SW 1271 (cell line): ENCODE results near the gene CDX1.
A peak's percentile ranks its signal among the peaks of the same experiment; 100 is the strongest.

Source experiments
- DNase-seq, 2 experiments: peaks; one replicate each; lab custom pipeline; 2025; lab: John Stamatoyannopoulos, UW

Gene CDX1

DNA sequence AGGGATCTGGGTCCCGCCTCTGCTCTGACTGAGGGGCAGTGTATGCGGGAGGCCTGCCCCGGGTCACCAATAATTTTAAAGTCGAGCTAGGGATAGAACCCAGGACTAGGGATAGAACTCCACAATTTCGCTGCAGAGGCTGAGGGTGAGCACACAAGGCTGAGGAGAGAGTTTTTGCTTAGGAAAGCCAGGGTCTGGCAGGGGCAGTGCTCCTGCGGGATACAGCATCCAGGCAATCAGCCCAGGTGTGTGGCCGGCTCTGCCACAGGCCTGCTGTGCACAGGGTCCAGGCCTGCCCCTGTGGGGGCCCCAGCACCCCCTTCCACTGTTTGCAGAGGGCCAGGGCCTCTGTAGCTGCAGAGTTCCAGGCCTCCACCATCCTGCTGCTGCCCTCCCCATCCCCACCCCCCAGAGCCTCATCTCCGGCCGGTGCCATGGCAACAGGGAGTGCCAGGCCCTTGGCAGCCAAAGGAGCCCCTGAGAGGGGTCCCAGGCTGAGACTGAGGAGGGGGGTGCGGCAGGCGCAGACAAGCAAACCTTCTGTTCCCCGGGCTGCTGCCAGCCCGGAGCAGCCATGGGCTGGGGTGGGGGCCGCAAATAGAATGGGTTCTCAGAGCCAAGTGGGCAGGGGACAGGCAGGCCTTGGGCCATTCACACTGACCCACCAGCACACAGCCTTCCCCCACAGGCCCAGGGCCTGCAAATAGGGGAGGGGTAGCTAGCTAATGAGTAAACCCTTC, 19.5 kb upstream of the CDX1 start:
- no peak for DNase-seq

DNA sequence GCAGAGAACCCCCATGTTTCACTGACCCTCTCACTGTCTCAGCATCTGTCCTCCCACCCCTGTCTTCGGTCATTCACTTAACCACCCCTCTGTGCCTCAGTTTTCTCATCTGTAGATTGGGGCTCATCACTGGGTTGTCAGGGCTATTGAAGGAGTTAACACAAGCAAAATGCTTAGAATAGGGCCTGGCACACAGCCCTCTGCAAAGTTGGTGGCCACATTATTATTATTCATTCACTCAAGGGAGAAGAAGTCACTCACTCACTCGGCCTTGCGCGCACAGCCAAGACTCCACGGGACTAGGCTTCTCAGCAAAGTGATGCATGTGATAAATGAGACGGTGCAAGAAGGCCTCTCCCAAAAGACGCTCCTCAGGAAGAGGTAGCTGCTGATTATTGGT, 18.9 kb upstream of the CDX1 start:
- DNase-seq, result no peak

DNA sequence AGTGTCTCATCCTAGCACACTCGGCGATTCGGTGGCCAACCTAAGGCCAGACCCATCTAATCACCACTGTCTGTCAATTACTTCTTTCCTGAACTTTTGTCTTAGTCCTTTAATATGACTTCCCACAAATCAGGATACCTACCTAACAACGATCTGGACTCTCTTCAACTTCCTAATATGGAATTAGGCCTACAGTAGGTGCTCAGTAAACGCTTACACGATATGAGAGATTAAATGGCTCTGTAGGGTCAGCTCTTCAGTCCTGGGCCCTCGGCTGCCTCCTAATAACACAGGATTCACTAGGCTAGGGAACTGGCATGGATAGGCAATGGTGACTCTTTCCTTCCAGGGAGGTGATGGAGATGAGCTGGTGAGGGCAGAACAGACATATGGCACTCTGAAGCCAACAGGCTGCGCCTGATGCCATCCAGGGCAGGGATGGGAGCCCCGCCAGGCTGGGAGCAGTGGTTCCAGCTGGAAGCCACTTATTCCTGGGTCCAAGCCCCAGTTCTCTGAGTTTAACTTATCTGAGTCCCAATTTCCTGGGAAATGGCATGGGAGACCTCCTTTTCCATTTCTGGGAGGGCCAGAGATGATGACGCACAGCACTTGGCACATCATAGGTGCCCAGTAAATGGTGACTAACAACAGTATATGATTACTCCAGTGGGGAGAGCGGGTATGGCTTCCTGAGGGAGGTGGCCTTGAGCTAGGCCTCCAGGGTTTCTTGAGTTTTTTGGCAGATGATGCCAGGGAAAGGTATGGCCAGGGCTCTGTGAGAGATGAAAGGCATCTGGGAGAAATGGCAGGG, 18.3 kb upstream of the CDX1 start:
- no peak for DNase-seq

DNA sequence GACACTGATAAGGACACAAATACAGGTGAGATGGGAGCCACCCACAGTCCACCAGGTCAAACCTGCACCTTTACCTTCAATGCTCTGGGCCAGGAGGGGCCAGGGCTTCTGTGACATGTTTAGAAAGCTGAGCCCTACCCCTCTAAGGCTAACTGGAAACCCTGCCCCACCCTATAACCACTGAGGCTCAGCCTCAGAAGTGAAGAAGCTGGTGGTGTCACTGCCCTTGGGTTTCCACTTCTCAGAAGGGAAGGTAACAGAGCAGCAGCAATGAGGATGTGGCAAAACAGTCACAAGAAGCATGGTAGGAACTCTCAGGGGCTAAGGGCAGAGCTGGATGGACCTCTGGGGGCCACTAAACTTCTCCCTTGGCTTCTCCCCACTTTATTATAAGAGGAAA, 17.0 kb upstream of the CDX1 start:
- DNase-seq, result no peak

DNA sequence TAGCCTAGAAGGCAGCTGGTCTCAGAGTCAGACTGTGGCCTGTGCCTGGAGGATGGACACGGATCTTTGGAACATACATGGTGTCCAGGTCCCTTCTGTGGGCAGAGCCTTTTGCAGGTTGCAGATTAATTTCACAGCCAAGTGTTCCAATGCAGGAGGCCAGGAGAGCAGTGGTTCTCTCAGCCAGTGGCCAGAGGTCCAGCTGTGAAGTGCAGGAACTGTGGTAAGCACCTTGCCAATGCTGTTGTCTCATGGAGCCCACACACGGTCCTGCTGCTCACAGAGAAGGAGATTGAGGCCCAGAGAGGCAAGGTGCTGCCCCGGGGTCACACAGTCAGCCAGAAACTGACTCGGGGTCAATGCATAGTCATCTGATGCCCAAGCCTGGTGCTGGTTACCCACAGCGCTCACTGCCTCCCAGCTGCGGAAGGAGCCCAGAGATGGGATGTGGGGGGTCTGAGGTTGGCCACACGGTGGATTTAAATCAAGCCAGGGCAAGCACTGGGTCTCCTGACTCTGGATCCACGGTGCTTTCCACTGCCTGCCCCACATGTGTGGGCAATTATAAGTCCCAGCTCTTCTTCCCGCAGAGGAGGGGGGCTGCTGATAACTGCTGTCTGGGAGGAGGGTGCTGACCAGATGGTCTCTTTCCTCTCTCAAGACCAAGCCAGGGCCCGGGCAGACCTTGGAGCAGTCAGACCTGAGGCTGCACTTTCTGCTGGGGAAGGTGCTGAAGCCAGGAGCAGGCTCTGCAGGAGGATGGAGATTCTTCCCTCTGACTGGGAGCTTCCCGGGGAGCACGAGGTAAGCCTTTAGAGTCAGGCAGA, 13.7 kb upstream of the CDX1 start:
- no peak for DNase-seq

DNA sequence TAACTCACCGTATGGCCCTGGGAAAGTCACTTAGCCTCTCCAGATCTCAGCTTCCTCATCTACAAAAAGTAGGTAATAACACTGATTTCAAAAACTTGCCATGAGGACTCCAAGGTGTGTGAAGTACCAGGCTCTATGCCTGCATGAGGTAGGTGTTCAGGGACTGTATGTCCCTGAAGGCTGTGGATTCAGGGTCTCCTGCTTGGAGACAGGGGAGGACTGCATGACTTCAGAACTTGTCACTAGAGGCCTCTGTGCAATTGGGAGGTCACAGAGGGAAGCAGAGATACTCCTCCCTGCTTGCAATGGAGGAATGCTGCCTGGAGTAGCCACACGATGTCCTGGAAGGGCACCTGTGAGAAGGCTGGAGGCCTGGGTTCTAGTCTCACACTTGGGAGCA, 13.1 kb upstream of the CDX1 start:
- no peak for DNase-seq

DNA sequence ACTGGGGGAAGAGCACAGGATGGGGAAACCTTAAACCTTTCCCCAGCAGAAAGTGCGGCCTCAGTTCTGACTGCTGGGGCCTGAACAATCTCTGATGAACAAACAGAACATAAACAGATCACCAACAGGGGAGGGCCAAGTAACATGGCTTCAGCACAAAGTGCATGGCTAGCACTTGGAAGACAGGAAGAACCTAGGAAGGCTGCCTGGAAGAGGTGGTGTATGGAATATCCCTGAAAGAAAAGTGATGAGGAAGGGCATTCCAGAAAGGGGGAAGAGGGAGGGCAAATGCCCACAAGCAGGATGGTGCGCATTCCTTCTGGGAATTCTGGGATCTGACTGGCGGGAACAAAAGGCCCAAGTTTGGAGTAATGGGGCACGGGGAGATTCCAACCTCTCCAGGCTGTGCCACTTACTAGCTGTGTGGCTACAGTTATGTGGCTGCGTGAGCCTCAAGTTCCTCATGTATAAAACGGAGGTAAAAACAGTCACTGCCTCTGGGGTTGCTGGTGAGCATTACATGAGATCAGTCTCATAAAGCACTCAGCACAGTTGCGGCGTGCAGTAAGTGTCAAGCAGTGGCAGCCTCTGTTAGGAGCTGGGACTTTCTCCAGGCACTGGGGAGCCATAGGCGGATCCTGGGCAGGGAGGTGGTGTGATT, 12.5 kb upstream of the CDX1 start:
- no peak for DNase-seq

DNA sequence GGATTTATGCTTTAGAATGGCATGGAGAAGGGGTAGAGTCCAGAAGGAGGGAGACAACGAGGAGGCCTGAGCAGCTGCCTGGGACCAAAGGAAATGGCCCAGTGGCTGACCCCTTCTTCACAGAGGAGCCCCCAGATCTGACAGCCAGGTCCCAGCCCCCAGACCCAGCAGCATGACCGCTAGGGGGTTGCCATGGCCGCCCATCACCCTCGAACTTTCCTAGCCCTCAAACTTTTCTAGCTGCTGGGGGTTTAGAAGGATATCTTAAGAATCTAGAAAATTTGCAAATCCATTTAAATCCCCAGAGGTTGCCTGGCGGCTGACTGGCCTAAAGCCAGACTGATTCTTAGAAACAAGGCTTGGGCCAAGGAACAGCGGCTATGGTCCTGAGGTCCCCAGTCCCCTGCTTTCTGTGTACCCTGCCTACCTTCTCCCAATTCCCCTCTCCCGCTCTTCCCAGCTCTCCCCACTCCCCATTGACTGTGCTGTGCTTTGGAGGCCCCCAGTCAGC, 11.9 kb upstream of the CDX1 start:
- no peak for DNase-seq

DNA sequence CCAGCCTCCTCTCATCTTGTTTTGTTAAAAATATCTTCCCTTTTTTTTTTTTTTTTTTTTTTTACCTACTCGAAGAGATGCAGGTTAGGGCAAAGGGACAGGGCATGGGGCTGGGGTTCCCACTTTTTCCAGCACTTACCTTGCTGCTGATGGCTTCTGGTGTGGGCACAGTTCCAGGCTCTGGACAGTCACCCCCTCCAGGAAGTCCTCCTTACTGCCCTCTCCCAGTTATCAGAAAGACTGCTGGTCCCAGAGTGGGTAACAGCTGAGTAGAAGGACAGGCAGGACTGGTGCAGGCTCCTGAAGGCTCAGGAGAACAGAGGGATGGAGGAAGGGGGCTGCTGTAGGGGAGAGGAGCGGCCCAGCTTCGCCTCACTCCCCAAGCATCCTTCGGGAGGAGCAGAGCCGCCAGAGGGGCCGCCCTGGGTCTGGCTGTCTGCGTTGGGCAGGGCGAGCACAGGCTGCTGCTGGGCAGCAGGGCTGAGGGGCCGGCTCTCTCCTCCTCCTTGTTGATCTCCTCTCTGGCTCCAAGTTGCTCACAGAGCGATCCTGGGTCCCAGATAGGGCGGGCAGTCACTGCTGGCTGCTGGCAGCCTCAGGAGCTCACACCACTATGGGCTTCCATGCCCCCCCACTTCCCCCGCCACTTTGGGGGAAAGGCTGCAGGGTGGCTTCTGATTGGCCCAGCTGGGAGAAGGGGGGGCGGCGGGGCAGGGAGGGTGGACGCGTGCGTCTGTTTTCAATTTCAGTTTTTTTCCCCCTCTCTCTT, 11.1 kb upstream of the CDX1 start, which contains the start of gene PDGFRB:
Gene PDGFRB, minus strand, starts transcription at position 588 of the 769 bp plus-strand sequence. CDS start 18,798 bp downstream, outside the sequence.
- DNase-seq, result no peak

DNA sequence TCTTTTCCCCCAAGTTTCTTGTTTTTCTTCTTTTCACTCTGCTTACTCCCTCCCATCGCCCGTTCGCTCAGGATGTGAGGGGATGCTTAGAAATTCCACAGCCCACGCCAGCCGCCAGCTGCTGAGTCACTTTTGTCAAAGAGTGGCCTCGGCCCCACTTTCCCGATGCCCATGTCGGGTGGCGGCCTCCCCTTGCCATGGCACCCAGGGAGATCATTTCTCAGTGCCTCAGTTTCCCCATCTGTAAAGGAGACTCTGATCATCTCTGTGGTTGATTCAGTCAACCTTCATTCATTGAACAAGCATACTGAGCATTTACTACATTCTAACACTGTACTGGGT, 10.6 kb upstream of the CDX1 start:
- no peak for DNase-seq

DNA sequence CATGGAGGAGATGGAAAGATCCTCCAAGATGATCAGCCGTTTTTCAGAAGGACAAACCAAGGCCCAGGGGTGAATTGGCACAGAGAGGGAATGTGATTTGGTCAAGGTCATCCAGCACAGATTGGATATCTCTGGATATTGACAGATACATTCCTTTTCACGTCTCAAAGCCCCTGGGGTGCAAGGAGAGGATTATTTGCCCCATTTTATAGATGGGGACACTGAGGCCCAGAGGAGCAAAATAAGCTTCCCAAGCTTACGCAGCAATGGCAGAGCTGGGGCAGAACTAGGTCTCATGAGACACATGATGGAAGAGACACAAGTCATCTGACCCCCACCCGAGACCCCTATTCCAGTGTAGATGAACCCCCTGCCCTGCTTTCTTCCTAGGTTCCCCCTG, 10.0 kb upstream of the CDX1 start:
- no peak for DNase-seq

DNA sequence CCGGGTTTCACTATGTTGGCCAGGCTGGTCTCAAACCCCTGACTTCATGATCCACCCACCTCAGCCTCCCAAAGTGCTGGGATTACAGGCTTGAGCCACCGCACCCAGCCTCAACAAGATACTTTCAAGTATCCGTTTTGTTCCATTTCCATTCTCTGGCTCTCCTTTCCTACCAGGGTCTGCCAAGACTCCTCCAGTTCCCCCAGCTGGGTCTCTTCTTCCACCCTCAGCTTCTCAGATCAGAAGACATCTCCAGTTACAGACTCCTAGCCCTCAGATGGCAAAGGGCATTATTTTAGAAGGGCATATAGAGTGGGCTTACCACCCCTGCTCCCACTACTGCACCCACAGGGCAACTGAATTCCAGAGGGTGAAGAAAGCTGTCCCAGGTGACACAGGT, 9.4 kb upstream of the CDX1 start:
- DNase-seq, result no peak

DNA sequence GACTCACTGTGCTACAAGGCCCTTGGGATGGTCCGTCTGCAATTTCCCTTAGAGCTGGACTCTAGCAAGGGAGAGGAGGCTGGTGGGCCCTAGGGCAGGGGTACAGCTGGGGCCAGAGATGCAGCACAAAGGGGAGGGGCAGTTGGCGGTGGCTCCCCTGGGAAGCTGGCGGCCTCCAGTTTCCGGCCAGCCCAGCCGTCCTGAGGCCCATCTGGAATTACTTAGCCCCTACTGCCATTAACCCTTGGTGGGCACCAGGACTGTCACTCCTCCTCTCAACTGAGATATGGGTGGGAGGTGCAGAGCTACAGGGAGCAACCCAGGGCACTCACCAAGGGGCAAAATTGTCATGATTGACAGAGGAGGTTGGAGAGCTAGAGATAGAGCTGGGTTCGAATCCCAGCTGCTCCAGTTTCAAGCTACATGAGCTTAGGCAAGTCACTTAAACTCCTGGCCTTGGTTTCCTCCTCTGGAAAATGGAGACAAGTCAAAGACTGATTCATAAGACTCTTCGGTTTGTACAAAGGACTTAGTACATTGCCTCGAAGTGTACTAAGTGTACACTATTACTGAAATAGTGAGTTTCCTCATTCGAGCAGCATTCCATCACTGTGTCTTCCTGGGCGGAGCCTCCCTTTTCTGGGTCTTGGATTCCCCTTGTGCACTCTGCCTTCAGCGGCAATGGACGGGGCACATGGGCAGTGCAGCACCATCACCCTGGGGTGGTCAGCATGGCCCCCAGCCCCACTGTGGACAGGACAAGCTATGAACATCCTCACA, 8.2 kb upstream of the CDX1 start:
- no peak for DNase-seq

DNA sequence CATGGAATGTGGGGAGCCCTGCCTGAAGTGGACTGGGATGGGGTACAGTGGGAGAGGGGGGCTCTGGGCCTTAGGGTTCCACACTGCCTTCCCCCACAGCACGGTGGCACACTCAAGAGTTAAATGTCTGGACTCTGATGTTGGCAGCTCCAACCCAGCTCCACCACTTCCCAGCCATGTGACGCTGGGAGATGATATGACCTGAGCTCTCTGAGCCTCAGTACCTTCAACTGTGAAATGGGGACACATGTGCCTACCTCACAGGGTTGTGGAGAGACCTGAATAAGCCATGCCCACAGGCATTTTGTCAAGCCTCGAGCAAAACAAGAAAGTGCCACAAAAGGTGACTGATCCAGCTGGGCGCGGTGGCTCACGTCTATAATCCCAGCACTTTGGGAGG, 7.5 kb upstream of the CDX1 start:
- DNase-seq, result no peak

DNA sequence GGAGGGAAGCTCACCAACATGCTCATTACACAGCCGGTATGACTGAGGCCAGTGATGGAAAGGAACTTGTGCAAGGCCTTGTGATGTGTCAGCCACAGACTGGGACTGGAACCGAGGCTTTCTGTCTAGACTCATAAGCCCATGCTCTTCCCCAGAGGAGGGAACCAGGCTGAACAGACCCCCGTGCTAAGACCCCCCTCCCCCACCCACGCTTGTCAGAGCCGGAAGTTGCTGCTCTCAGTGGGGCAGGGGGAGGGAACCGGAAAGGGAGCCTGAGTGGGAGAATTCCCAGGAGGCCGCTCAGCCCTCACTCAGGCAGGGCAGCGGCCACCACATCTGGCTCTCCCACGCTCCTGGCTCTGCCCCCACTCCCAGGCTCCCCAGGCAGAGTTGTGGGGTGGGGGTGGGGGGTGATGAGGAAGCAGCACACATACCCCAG, 6.8 kb upstream of the CDX1 start:
- no peak for DNase-seq

DNA sequence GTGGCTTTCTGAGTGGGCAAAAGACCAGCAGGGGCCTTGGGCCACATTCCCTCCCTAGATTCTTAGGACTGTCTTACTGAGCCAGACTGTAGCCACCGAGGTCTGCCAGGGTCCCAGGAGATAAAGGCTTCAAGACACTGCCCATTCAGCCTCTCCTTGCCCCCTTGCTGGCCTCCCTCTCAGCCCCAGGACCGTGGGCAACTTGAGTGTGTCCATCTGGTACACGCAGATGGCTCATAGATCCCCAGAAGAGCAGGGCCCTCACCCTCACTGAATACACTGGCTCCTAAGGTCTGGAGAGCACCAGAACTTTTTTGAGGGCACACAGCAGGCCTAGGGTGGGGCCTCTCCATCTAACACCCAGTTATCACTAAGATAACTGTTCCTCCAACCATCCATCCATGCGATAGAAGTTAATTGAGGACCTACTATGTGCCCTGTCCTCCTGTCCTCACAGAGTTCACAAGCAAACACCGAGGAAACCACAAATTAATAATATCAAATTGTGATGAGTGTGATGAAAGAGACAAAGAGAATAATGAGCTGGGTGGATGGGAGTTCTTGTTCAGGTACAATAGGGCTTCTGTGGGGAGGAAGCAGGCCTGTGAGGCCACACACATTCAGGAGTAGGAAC, 6.0 kb upstream of the CDX1 start:
- DNase-seq, result no peak

DNA sequence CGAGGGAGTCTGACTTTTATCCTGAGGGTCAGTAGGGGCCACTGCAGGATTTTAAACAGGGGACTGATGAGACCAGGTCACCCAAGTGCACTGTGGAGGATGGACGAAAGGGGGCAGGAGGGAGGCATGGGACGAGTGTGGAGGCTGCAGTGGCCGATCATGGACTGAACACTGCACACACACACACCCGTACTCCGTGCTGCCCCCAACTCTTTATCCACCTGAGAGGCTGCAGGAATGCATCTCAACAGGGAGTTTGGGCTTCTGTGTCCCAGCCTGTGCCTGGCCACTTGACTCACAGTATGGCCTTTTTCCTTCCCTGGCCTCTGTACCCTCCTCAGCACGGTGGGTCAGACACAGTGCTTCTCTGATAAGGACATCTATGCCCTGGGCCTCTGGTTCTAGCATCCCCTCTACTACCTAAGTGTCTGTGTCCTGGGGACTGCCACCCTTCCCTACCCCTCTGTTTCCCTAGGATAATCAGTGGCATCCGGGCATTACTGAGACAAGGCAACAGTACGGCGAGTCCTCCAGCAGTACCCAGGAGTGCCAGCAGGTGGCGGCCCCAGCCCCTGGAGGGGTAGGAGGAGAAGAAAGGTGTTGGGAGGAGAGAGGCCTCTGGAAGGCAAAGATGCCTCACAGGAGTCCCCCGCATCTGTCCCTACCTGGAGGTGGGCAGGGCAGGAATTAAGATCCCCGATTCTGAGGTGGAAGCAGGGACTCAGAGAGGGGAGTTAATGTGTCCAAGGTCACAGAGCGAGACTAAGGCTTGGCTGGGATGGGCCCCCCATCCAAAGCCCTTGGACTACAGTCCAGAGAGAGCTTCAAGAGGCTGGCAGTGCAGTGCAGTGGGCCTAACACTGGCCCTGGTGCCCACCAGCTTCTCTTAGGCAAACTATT, 5.1 kb upstream of the CDX1 start:
- DNase-seq, result peak; percentile 51 to 74

DNA sequence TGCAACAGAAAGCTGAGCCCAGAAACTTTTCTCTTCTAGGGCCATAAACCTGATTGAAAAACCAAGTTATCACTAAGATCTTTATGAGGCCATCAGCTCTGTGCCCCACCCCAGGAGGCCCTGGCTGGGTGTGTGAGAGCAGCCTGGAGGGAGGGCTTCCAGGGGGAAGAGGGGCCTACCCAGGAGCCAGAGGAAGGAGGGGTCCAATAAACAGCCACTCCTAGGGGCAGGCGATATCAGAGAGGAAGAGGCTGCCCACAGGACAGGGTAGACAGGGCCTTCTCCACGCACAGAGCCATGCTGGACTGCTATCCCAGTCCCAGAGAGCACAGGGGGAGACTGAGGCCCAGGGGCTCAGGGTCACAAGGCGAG, 4.5 kb upstream of the CDX1 start:
- no peak for DNase-seq

DNA sequence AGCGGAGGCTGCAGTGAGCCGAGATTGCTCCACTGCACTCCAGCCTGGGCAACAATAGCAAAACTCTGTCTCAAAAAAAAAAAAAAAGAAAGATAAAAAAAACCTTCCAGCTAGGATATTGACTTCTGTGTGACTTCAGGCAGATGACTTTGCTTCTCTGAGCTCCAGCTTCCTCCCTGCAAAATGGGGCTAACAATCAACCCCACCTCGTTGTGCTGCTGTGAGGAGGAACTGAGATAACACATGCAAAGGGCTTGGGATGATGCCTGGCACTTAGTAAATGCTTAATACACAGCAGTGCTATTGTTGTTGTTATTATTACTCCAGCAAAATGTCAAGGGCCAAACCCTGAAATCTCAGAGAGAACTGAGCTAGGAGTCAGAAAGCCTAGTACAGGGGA, 3.5 kb upstream of the CDX1 start:
- no peak for DNase-seq
